Hepatocyte (in vitro differentiated cells): Measurements from ENCODE around the gene THAP12.

ENCODE experiments used
- EZH2 ChIP-seq: fragments of 200-600 bp; sonication (generic); IDR thresholded peaks from 2 replicates; pipeline ENCODE4 v1.6.1; 2016; ENCODE audit warnings: antibody characterized with exemption, mild to moderate bottlenecking, borderline replicate concordance
- EZH2phosphoT487 ChIP-seq: fragments of 200-600 bp; sonication (generic); IDR thresholded peaks from one replicate; pipeline ENCODE4 v1.6.1; 2018; ENCODE audit warnings: antibody characterized with exemption, mild to moderate bottlenecking, low read depth, moderate library complexity; ENCODE audit not compliant: unreplicated experiment, severe bottlenecking
- TF ChIP-seq, protein P1 (sequence below): fragments of 200-600 bp; sonication (generic); IDR thresholded peaks from 2 replicates; pipeline ENCODE4 v1.5.1; 2016; ENCODE audit warnings: antibody characterized with exemption, mild to moderate bottlenecking; ENCODE audit not compliant: poor library complexity

DNA sequence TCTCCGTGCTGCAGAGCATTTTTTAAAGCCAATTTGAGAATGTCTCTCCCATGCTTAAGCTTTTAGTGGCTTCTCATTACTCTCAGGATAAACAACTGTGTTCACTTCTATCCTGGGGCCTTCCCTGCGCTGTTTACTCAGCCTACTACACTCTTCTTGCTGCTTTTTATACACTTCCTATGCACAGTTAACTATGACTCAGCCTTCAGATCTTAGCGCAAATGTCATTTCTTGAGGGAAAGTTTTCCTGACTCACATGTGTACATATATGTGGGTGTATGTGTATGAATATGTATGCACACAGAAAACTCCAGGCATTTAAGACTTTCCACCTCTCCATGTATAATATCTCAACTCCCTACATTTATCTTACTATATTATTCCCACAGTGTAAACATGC lies 9.8 kb downstream of the THAP12 start:
- TF ChIP-seq, protein P1, sequence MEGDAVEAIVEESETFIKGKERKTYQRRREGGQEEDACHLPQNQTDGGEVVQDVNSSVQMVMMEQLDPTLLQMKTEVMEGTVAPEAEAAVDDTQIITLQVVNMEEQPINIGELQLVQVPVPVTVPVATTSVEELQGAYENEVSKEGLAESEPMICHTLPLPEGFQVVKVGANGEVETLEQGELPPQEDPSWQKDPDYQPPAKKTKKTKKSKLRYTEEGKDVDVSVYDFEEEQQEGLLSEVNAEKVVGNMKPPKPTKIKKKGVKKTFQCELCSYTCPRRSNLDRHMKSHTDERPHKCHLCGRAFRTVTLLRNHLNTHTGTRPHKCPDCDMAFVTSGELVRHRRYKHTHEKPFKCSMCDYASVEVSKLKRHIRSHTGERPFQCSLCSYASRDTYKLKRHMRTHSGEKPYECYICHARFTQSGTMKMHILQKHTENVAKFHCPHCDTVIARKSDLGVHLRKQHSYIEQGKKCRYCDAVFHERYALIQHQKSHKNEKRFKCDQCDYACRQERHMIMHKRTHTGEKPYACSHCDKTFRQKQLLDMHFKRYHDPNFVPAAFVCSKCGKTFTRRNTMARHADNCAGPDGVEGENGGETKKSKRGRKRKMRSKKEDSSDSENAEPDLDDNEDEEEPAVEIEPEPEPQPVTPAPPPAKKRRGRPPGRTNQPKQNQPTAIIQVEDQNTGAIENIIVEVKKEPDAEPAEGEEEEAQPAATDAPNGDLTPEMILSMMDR, result no peak
- TF ChIP-seq EZH2 (no peak), EZH2phosphoT487 (no peak)
